ENCODE data around the gene SYP.
A peak's percentile ranks its signal among the peaks of the same experiment; 100 is the strongest.

Gene SYP

GRCh38 chrX:49214996-49215526 lies 15.1 kb upstream of the SYP start:
- DNase-seq = no peak

GRCh38 chrX:49214416-49214815 lies 14.4 kb upstream of the SYP start:
- DNase-seq = no peak

- DNase-seq = no peak
Measured at GRCh38 chrX:49212861-49213260, 12.9 kb upstream of the SYP start.

GRCh38 chrX:49212209-49212608 lies 12.2 kb upstream of the SYP start:
- DNase-seq = no peak

GRCh38 chrX:49211074-49211473 lies 11.1 kb upstream of the SYP start:
- no peak for DNase-seq

GRCh38 chrX:49210406-49210805 lies 10.4 kb upstream of the SYP start:
- DNase-seq = no peak

- DNase-seq = no peak
Measured at GRCh38 chrX:49209434-49210251, 9.7 kb upstream of the SYP start.

- DNase-seq = no peak
Measured at GRCh38 chrX:49208399-49208798, 8.4 kb upstream of the SYP start.

- DNase-seq = no peak
Measured at GRCh38 chrX:49206543-49206942, 6.5 kb upstream of the SYP start.

GRCh38 chrX:49205443-49205842 lies 5.5 kb upstream of the SYP start:
- DNase-seq = no peak

GRCh38 chrX:49204709-49205108 lies 4.7 kb upstream of the SYP start:
- no peak for DNase-seq

GRCh38 chrX:49204017-49204416 lies 4.0 kb upstream of the SYP start:
- DNase-seq = no peak

- DNase-seq = no peak
Measured at GRCh38 chrX:49203536-49203935, 3.5 kb upstream of the SYP start.

GRCh38 chrX:49202022-49202421 lies 2.0 kb upstream of the SYP start:
- no peak for DNase-seq

GRCh38 chrX:49199315-49199595 lies 738 bp downstream of the SYP start:
- DNase-seq = no peak

- no peak for DNase-seq
Measured at GRCh38 chrX:49198540-49199314, 1.3 kb downstream of the SYP start.

GRCh38 chrX:49197543-49198087 lies 2.4 kb downstream of the SYP start:
- no peak for DNase-seq

GRCh38 chrX:49193542-49193964 lies 6.4 kb downstream of the SYP start:
- no peak for DNase-seq

GRCh38 chrX:49192722-49193328 lies 7.2 kb downstream of the SYP start:
- DNase-seq = peak; percentile 48 to 56

- no peak for DNase-seq
Measured at GRCh38 chrX:49191574-49192011, 8.4 kb downstream of the SYP start.

- peak; percentile 99 to 100 for DNase-seq
Measured at GRCh38 chrX:49190821-49191573, 9.0 kb downstream of the SYP start.

GRCh38 chrX:49189606-49190005 lies 10.4 kb downstream of the SYP start:
- no peak for DNase-seq
